SU-DHL-6 (cell line): ENCODE measurements around the gene CETP.

Experiments used
- H2AFZ ChIP-seq: fragments of 200-600 bp; sonication (generic); 2 replicates; pipeline ENCODE4 v1.6.1; 2014; ENCODE audit warnings: low read depth, mild to moderate bottlenecking, moderate library complexity, mixed read lengths, antibody characterized with exemption, low read length; ENCODE audit not compliant: severe bottlenecking
- H3F3A ChIP-seq: fragments of 200-600 bp; shearing (Covaris generic); 2 replicates; pipeline ENCODE4 v1.6.0; 2016; ENCODE audit warnings: antibody characterized with exemption, mild to moderate bottlenecking; ENCODE audit not compliant: insufficient read depth
- H3K27ac ChIP-seq: fragments of 200-600 bp; sonication (generic); 2 replicates; pipeline ENCODE4 v1.5.1; 2016; ENCODE audit warnings: low read depth, mild to moderate bottlenecking, low read length, moderate library complexity, mixed read lengths
- H3K27me3 ChIP-seq: fragments of 200-600 bp; sonication (generic), shearing (Covaris generic); 2 replicates; pipeline ENCODE4 v1.6.0; 2014; ENCODE audit warnings: mild to moderate bottlenecking, low read length
- H3K36me3 ChIP-seq: fragments of 200-600 bp; sonication (generic); 2 replicates; pipeline ENCODE4 v1.6.1; 2014; ENCODE audit warnings: mild to moderate bottlenecking, low read length, mixed read lengths
- H3K4me2 ChIP-seq: fragments of 300-600, 200-600 bp; shearing (Covaris generic), sonication (generic); 2 replicates; pipeline ENCODE4 v1.6.0; 2014; ENCODE audit warnings: low read length, low read depth, mild to moderate bottlenecking; ENCODE audit not compliant: poor library complexity, severe bottlenecking
- H3K4me3 ChIP-seq: fragments of 200-600 bp; sonication (generic); 2 replicates; pipeline ENCODE4 v1.5.1; 2014; ENCODE audit warnings: antibody characterized with exemption, low read length, mild to moderate bottlenecking, mixed read lengths; ENCODE audit not compliant: insufficient read depth, poor library complexity, severe bottlenecking
- H3K79me2 ChIP-seq: fragments of 200-600 bp; sonication (generic); 2 replicates; pipeline ENCODE4 v1.6.1; 2014; ENCODE audit warnings: mild to moderate bottlenecking, low read length, moderate library complexity; ENCODE audit not compliant: insufficient read depth
- H3K9ac ChIP-seq: fragments of 200-600 bp; sonication (generic); 2 replicates; pipeline ENCODE4 v1.7.0; 2014; ENCODE audit warnings: mild to moderate bottlenecking, low read length
- H3K9me2 ChIP-seq: fragments of 200-600 bp; sonication (generic); replicated peaks from 2 replicates; pipeline ENCODE4 v1.6.1; 2014; ENCODE audit warnings: low read length; ENCODE audit not compliant: insufficient read depth
- H3K9me3 ChIP-seq: fragments of 200-600 bp; sonication (generic); 2 replicates; pipeline ENCODE4 v1.6.1; 2014; ENCODE audit warnings: low read length, mixed read lengths; ENCODE audit not compliant: insufficient read depth
- H4K20me1 ChIP-seq: fragments of 200-600 bp; sonication (generic); 2 replicates; pipeline ENCODE4 v1.6.1; 2014; ENCODE audit warnings: low read depth, mild to moderate bottlenecking, antibody characterized with exemption, low read length, moderate library complexity, mixed read lengths
- EZH2phosphoT487 ChIP-seq: fragments of 200-600 bp; sonication (generic), shearing (Covaris generic); conservative IDR thresholded peaks from 2 replicates; pipeline ENCODE4 v1.6.1; 2018; ENCODE audit warnings: mild to moderate bottlenecking, antibody characterized with exemption, low read length, moderate library complexity, mixed read lengths
- TF ChIP-seq, protein P1 (sequence below): fragments of 200-600 bp; sonication (generic); IDR thresholded peaks from one replicate; pipeline ENCODE4 v1.5.1; 2017; ENCODE audit warnings: antibody characterized with exemption, mild to moderate bottlenecking, low read length, moderate library complexity; ENCODE audit not compliant: insufficient read depth, poor library complexity, severe bottlenecking

Gene CETP

DNA sequence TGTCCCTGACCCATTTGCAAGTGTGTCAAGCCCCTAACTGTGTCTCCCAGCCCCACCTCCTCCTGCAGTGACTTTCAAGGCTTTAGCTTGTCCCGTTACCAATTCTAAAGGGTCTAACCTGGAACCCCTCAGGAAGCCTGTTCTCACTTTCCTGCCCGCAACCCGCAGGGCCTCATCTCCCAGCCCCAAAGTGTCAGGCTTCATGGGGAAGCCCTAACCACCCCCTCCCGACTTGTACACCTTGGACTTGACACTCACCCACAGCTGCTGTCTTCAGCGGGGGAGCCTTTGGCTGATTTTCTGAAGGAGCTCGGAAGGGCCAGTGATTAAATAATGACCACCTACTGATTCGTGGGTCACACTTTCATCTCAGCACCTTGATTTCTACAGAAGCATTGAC, 60.7 kb downstream of the CETP start:
- TF ChIP-seq, protein P1, sequence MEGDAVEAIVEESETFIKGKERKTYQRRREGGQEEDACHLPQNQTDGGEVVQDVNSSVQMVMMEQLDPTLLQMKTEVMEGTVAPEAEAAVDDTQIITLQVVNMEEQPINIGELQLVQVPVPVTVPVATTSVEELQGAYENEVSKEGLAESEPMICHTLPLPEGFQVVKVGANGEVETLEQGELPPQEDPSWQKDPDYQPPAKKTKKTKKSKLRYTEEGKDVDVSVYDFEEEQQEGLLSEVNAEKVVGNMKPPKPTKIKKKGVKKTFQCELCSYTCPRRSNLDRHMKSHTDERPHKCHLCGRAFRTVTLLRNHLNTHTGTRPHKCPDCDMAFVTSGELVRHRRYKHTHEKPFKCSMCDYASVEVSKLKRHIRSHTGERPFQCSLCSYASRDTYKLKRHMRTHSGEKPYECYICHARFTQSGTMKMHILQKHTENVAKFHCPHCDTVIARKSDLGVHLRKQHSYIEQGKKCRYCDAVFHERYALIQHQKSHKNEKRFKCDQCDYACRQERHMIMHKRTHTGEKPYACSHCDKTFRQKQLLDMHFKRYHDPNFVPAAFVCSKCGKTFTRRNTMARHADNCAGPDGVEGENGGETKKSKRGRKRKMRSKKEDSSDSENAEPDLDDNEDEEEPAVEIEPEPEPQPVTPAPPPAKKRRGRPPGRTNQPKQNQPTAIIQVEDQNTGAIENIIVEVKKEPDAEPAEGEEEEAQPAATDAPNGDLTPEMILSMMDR, result no peak
- TF ChIP-seq EZH2phosphoT487, result no peak
- no peaks in the 10 kb centered on the region for H3K36me3 ChIP-seq

DNA sequence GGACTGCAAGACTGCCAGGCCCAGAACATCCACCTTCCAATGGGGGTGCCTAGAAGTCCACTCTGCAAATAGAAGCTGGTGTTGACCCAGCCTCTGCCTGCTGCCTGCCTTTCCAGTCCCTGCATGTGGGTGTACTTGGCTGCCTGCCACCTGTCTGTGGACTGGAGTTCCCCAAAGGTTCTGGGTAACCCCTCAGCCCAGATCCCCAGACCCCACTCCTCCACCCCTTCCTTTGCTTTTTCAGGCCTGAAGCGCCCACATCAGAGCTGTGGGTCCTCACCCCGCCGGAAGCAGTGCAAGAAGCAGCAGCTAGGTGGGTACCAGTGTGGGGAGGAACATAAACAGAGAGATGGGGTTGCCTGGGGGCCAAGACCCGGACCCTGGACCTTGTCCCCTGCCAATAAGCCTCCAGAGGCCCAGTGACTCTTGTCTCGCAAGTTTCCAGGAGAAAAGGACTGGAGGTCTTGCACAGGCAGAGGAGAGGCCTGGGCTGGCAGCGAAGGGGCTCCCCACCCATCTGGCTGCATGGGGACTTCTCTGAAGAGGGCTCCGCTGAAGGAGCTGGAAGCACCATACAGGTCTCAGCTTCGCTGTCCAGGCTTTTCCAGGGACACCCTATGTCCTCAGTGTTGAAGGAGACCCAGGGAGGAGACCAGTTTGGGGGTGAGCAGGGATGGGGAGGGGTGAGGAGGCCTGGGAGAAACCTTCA, 61.9 kb downstream of the CETP start:
- Histone ChIP-seq H3K27me3 (no peaks in the 10 kb centered on the region), H2AFZ (no peak overlapping the region), H3K9me2 (no peaks in the 10 kb centered on the region), H3K4me3 (no peak overlapping the region), H3K4me2 (no peak overlapping the region), H3K9me3 (no peaks in the 10 kb centered on the region), H3F3A (no peaks in the 10 kb centered on the region), H3K79me2 (no peaks in the 10 kb centered on the region), H3K27ac (no peak overlapping the region), H3K9ac (no peak overlapping the region), H4K20me1 (no peaks in the 10 kb centered on the region), H3K36me3 (no peaks in the 10 kb centered on the region)
- TF ChIP-seq EZH2phosphoT487, result no peak
- TF ChIP-seq, protein P1, result no peak

More for the DNA sequence above, 60.7 kb downstream of the CETP start:
- Histone ChIP-seq H3K27ac (no peak overlapping the region), H3K4me2 (no peak overlapping the region), H3F3A (no peaks in the 10 kb centered on the region), H3K9ac (no peak overlapping the region), H3K79me2 (no peaks in the 10 kb centered on the region), H2AFZ (no peak overlapping the region), H3K9me3 (no peaks in the 10 kb centered on the region), H4K20me1 (no peaks in the 10 kb centered on the region), H3K27me3 (no peaks in the 10 kb centered on the region), H3K4me3 (no peak overlapping the region), H3K9me2 (no peaks in the 10 kb centered on the region)

DNA sequence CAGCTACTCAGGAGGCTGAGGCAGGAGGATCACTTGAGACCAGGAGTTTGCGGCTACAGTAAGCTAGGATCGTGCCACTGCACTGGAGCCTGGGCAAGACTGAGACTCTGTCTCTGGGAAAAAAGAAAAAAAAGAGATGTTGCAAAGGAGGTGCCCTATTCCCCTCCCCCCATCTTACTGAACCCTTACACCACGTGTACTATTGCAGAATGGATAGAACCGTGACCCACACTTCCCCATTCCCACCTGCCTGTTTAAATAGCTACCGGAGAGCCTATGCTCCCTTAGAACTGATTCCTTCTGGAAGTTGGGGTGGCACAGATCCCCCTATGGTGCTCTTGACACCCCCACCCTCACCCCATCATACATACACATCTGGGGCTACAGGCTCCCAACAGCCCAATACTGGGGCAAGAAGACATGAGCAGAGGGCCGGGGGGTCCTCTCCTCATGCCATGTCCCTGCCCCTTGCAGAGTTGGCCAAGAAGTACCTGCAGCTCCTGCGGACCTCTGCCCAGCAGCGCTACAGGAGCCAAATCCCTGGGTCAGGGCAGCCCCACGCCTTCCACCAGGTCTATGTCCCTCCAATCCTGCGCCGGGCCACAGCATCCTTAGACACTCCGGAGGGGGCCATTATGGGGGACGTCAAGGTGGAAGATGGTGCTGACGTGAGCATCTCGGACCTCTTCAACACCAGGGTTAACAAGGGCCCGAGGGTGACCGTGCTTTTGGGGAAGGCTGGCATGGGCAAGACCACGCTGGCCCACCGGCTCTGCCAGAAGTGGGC, 63.3 kb downstream of the CETP start:
- H3F3A ChIP-seq, result no peaks in the 10 kb centered on the region
- H3K79me2 ChIP-seq, result no peaks in the 10 kb centered on the region
- H3K9ac ChIP-seq, result no peak overlapping the region
- no peak overlapping the region for H3K27ac ChIP-seq
- no peaks in the 10 kb centered on the region for H3K36me3 ChIP-seq
- TF ChIP-seq EZH2phosphoT487, result no peak
- TF ChIP-seq, protein P1, result no peak
- H3K4me2 ChIP-seq, result no peak overlapping the region
- H3K9me2 ChIP-seq, result no peaks in the 10 kb centered on the region
- H3K27me3 ChIP-seq, result no peaks in the 10 kb centered on the region
- H2AFZ ChIP-seq, result no peak overlapping the region
- no peak overlapping the region for H3K4me3 ChIP-seq
- no peaks in the 10 kb centered on the region for H3K9me3 ChIP-seq
- no peaks in the 10 kb centered on the region for H4K20me1 ChIP-seq
